ENCODE data around the gene ZNF343. TPM values are rescaled to one million over a fixed set of nuclear protein-coding genes. Genes with fewer than 3 reads are reported as not detected.

Gene ZNF343
- total and polyA plus RNA-seq, 2 donors (not counting 3 experiments of a cell fraction or from before 2014, with no cell fraction given): 4.7 to 7.9 TPM

DNA sequence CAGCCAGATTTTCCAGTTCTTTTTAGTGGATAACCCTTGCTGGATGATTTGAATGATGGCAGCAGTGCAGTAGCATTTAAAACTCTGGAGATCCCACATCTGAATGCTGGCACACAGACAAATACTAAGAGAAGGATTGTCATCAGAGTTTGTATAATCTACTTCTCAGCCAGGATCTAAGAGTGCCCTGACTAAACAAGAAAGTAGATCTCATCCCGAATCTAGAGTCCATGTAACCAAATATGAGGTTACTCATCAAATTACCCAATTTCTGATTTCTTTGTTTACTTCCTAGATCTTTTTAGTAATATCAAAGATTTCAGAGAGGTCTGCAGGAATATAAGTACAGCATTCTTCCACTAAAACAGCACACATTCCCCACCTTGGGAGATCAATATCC, 35.5 kb upstream of the ZNF343 start:
- H3K27me3 ChIP-seq (ENCODE audit: control insufficient read depth in 2 of 2, insufficient read depth in 2 of 2, low read length in 2 of 2): peaks cover 7 to 15% of the 10 kb centered on the region in 2 experiments
- dilution Hi-C loops (cut with MboI; ENCODE audit: extremely low pct_ligation_motif_present, low sequenced_read_pairs): no loop called here

More for the DNA sequence above, 35.5 kb upstream of the ZNF343 start:
- no peak for FAIRE-seq
- no peak overlapping the region for H2AFZ ChIP-seq (ENCODE audit: low read depth, low read length)
- H4K20me1 ChIP-seq (replicated peaks; ENCODE audit: control insufficient read depth, extremely low read depth, insufficient read depth, low read length): no peaks in the 10 kb centered on the region
- ChIA-PET CTCF (interaction anchor here (1.6 kb wide), 1 partner anchor 22 kb away, joined by 5 read pairs; no protein-coding TSS in a partner anchor), POLR2A (no interaction called here)
- BruUV-seq (replicated peaks): no TSS peak
- H3K36me3 ChIP-seq (ENCODE audit: control insufficient read depth in 2 of 2, extremely low read depth in 1 of 2, insufficient read depth in 2 of 2, low read length in 2 of 2): no peaks in the 10 kb centered on the region
- no peak overlapping the region for H3K9ac ChIP-seq (replicated peaks; ENCODE audit: extremely low read depth, insufficient read depth, low read length)
- H3K4me2 ChIP-seq (ENCODE audit: insufficient read depth, low read length): no peak overlapping the region
- no peaks in the 10 kb centered on the region for H3K79me2 ChIP-seq (ENCODE audit: control insufficient read depth, insufficient read depth, low read length)
- no peaks in the 10 kb centered on the region for H3K4me1 ChIP-seq (ENCODE audit: control insufficient read depth, extremely low read depth, insufficient read depth, low read length)
- intact Hi-C loops (cut with micrococcal nuclease): no loop called here
- no peaks in the 10 kb centered on the region for H3K9me3 ChIP-seq (replicated peaks; ENCODE audit: control insufficient read depth, insufficient read depth, low read length)
- no peak overlapping the region for H3K27ac ChIP-seq (ENCODE audit: insufficient read depth, low read depth, low read length)
- no peaks in the 10 kb centered on the region for H3K9me1 ChIP-seq (replicated peaks; ENCODE audit: control insufficient read depth, extremely low read depth, insufficient read depth, low read length)
- H3K4me3 ChIP-seq (replicated peaks in 1 of 3; ENCODE audit: insufficient read depth in 1 of 3, low read depth in 1 of 3, low read length in 3 of 3): no peak overlapping the region
- TF ChIP-seq MYC (IDR thresholded peaks at IDR 0.05; ENCODE audit: low read depth, low read length): no peak
- no peak for TF ChIP-seq JUN (IDR thresholded peaks at IDR 0.05; ENCODE audit: borderline replicate concordance, insufficient read depth, insufficient read length, low read depth)
- TF ChIP-seq, protein P1, sequence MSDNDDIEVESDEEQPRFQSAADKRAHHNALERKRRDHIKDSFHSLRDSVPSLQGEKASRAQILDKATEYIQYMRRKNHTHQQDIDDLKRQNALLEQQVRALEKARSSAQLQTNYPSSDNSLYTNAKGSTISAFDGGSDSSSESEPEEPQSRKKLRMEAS (IDR thresholded peaks at IDR 0.05; ENCODE audit: insufficient read depth, insufficient read length): no peak
- no peak for TF ChIP-seq EZH2 (IDR thresholded peaks at IDR 0.05; ENCODE audit: borderline replicate concordance, low read depth, low read length, severe bottlenecking)
- no peak for TF ChIP-seq POLR2AphosphoS5 (IDR thresholded peaks at IDR 0.05; ENCODE audit: insufficient read depth, low read depth, low read length)
- TF ChIP-seq POLR2A (IDR thresholded peaks at IDR 0.05; ENCODE audit: low read depth, low read length): no peak
- no peak for TF ChIP-seq GATA2 (IDR thresholded peaks at IDR 0.05; ENCODE audit: insufficient read depth, insufficient read length, low read depth, low read length)
- TF ChIP-seq, protein P2, sequence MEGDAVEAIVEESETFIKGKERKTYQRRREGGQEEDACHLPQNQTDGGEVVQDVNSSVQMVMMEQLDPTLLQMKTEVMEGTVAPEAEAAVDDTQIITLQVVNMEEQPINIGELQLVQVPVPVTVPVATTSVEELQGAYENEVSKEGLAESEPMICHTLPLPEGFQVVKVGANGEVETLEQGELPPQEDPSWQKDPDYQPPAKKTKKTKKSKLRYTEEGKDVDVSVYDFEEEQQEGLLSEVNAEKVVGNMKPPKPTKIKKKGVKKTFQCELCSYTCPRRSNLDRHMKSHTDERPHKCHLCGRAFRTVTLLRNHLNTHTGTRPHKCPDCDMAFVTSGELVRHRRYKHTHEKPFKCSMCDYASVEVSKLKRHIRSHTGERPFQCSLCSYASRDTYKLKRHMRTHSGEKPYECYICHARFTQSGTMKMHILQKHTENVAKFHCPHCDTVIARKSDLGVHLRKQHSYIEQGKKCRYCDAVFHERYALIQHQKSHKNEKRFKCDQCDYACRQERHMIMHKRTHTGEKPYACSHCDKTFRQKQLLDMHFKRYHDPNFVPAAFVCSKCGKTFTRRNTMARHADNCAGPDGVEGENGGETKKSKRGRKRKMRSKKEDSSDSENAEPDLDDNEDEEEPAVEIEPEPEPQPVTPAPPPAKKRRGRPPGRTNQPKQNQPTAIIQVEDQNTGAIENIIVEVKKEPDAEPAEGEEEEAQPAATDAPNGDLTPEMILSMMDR (IDR thresholded peaks at IDR 0.05; ENCODE audit: extremely low read depth in 1 of 2, insufficient read depth in 1 of 2, low read depth in 1 of 2, low read length in 2 of 2): no peak
- no peak for TF ChIP-seq FOS (IDR thresholded peaks at IDR 0.05; ENCODE audit: borderline replicate concordance, insufficient read depth, low read length)
- DNase-seq (ENCODE audit: low read depth, low spot score): no peak
